ENCODE data around the gene KCNMA1.

KCNMA1 gene

GRCh38 chr10:77149001-77149400, 488.6 kb downstream of the KCNMA1 start:
- H3K4me1 Mint-ChIP-seq (ENCODE audit: low read depth), result no peaks in the 10 kb centered on the region
- H3K4me3 Mint-ChIP-seq, result no peak overlapping the region
- no peaks in the 10 kb centered on the region for H3K27me3 Mint-ChIP-seq (ENCODE audit: low read depth)
- no peak overlapping the region for H3K27ac Mint-ChIP-seq
- no peaks in the 10 kb centered on the region for H3K36me3 Mint-ChIP-seq (ENCODE audit: low read depth)
- H3K9me3 Mint-ChIP-seq, result no peaks in the 10 kb centered on the region

GRCh38 chr10:77147871-77148270, 489.7 kb downstream of the KCNMA1 start:
- Mint-ChIP-seq H3K9me3 (no peaks in the 10 kb centered on the region), H3K27me3 (ENCODE audit: low read depth) (peaks cover 4% of the 10 kb centered on the region), H3K4me3 (no peak overlapping the region), H3K4me1 (ENCODE audit: low read depth) (no peaks in the 10 kb centered on the region), H3K36me3 (ENCODE audit: low read depth) (no peaks in the 10 kb centered on the region), H3K27ac (no peak overlapping the region)

- no peaks in the 10 kb centered on the region for H3K4me1 Mint-ChIP-seq (ENCODE audit: low read depth)
- peaks cover 4% of the 10 kb centered on the region for H3K27me3 Mint-ChIP-seq (ENCODE audit: low read depth)
- no peaks in the 10 kb centered on the region for H3K36me3 Mint-ChIP-seq (ENCODE audit: low read depth)
- no peaks in the 10 kb centered on the region for H3K9me3 Mint-ChIP-seq
- no peak overlapping the region for H3K27ac Mint-ChIP-seq
- H3K4me3 Mint-ChIP-seq, result no peak overlapping the region
Observed at GRCh38 chr10:77146712-77147336, 490.8 kb downstream of the KCNMA1 start.

GRCh38 chr10:77144656-77145055, 493.0 kb downstream of the KCNMA1 start:
- peaks cover 4% of the 10 kb centered on the region for H3K27me3 Mint-ChIP-seq (ENCODE audit: low read depth)
- H3K9me3 Mint-ChIP-seq, result no peaks in the 10 kb centered on the region
- no peaks in the 10 kb centered on the region for H3K36me3 Mint-ChIP-seq (ENCODE audit: low read depth)

GRCh38 chr10:77139252-77140160, 498.1 kb downstream of the KCNMA1 start:
- Mint-ChIP-seq H3K4me1 (ENCODE audit: low read depth) (no peaks in the 10 kb centered on the region), H3K27me3 (ENCODE audit: low read depth) (peaks cover 4% of the 10 kb centered on the region), H3K9me3 (no peaks in the 10 kb centered on the region), H3K4me3 (no peak overlapping the region), H3K27ac (no peak overlapping the region), H3K36me3 (ENCODE audit: low read depth) (no peaks in the 10 kb centered on the region)

More at GRCh38 chr10:77144656-77145055, 493.0 kb downstream of the KCNMA1 start:
- no peak overlapping the region for H3K27ac Mint-ChIP-seq
- H3K4me3 Mint-ChIP-seq, result no peak overlapping the region
- H3K4me1 Mint-ChIP-seq (ENCODE audit: low read depth), result no peaks in the 10 kb centered on the region

- H3K27ac Mint-ChIP-seq, result no peak overlapping the region
- H3K9me3 Mint-ChIP-seq, result no peaks in the 10 kb centered on the region
- H3K4me1 Mint-ChIP-seq (ENCODE audit: low read depth), result no peaks in the 10 kb centered on the region
- H3K27me3 Mint-ChIP-seq (ENCODE audit: low read depth), result peaks cover 4% of the 10 kb centered on the region
- no peak overlapping the region for H3K4me3 Mint-ChIP-seq
- H3K36me3 Mint-ChIP-seq (ENCODE audit: low read depth), result no peaks in the 10 kb centered on the region
Observed at GRCh38 chr10:77138541-77138940, 499.1 kb downstream of the KCNMA1 start.

GRCh38 chr10:77135555-77135954, 502.1 kb downstream of the KCNMA1 start:
- Mint-ChIP-seq H3K27me3 (ENCODE audit: low read depth) (peaks cover 3% of the 10 kb centered on the region), H3K36me3 (ENCODE audit: low read depth) (no peaks in the 10 kb centered on the region), H3K4me3 (no peak overlapping the region), H3K4me1 (ENCODE audit: low read depth) (no peaks in the 10 kb centered on the region), H3K27ac (no peak overlapping the region), H3K9me3 (no peaks in the 10 kb centered on the region)

- Mint-ChIP-seq H3K27me3 (ENCODE audit: low read depth) (peaks cover 6% of the 10 kb centered on the region), H3K9me3 (no peaks in the 10 kb centered on the region), H3K27ac (no peak overlapping the region), H3K4me1 (ENCODE audit: low read depth) (no peaks in the 10 kb centered on the region), H3K4me3 (no peak overlapping the region), H3K36me3 (ENCODE audit: low read depth) (no peaks in the 10 kb centered on the region)
Observed at GRCh38 chr10:77131214-77131613, 506.4 kb downstream of the KCNMA1 start.

GRCh38 chr10:77127243-77127642, 510.4 kb downstream of the KCNMA1 start:
- Mint-ChIP-seq H3K36me3 (ENCODE audit: low read depth) (no peaks in the 10 kb centered on the region), H3K27ac (no peak overlapping the region), H3K9me3 (no peaks in the 10 kb centered on the region), H3K27me3 (ENCODE audit: low read depth) (peaks cover 6% of the 10 kb centered on the region), H3K4me1 (ENCODE audit: low read depth) (no peaks in the 10 kb centered on the region), H3K4me3 (no peak overlapping the region)

- Mint-ChIP-seq H3K4me1 (ENCODE audit: low read depth) (no peaks in the 10 kb centered on the region), H3K4me3 (no peak overlapping the region), H3K9me3 (no peaks in the 10 kb centered on the region), H3K27me3 (ENCODE audit: low read depth) (peaks cover 3% of the 10 kb centered on the region), H3K36me3 (ENCODE audit: low read depth) (no peaks in the 10 kb centered on the region), H3K27ac (no peak overlapping the region)
Observed at GRCh38 chr10:77125231-77125630, 512.4 kb downstream of the KCNMA1 start.

GRCh38 chr10:77123330-77123729, 514.3 kb downstream of the KCNMA1 start:
- H3K27me3 Mint-ChIP-seq (ENCODE audit: low read depth), result peaks cover 3% of the 10 kb centered on the region
- no peak overlapping the region for H3K27ac Mint-ChIP-seq
- H3K9me3 Mint-ChIP-seq, result no peaks in the 10 kb centered on the region
- no peak overlapping the region for H3K4me3 Mint-ChIP-seq
- no peaks in the 10 kb centered on the region for H3K36me3 Mint-ChIP-seq (ENCODE audit: low read depth)
- no peaks in the 10 kb centered on the region for H3K4me1 Mint-ChIP-seq (ENCODE audit: low read depth)

- H3K4me3 Mint-ChIP-seq, result no peak overlapping the region
- H3K27me3 Mint-ChIP-seq (ENCODE audit: low read depth), result no peaks in the 10 kb centered on the region
- no peak overlapping the region for H3K27ac Mint-ChIP-seq
- no peaks in the 10 kb centered on the region for H3K4me1 Mint-ChIP-seq (ENCODE audit: low read depth)
- no peaks in the 10 kb centered on the region for H3K36me3 Mint-ChIP-seq (ENCODE audit: low read depth)
- H3K9me3 Mint-ChIP-seq, result no peaks in the 10 kb centered on the region
Observed at GRCh38 chr10:77121829-77122228, 515.8 kb downstream of the KCNMA1 start.

- Mint-ChIP-seq H3K9me3 (no peaks in the 10 kb centered on the region), H3K4me1 (ENCODE audit: low read depth) (no peaks in the 10 kb centered on the region), H3K36me3 (ENCODE audit: low read depth) (no peaks in the 10 kb centered on the region), H3K4me3 (no peak overlapping the region), H3K27ac (no peak overlapping the region), H3K27me3 (ENCODE audit: low read depth) (no peaks in the 10 kb centered on the region)
Observed at GRCh38 chr10:77120666-77121376, 516.8 kb downstream of the KCNMA1 start.

- Mint-ChIP-seq H3K4me3 (no peak overlapping the region), H3K4me1 (ENCODE audit: low read depth) (no peaks in the 10 kb centered on the region), H3K27me3 (ENCODE audit: low read depth) (no peaks in the 10 kb centered on the region), H3K27ac (no peak overlapping the region), H3K36me3 (ENCODE audit: low read depth) (no peaks in the 10 kb centered on the region), H3K9me3 (no peaks in the 10 kb centered on the region)
Observed at GRCh38 chr10:77120012-77120411, 517.6 kb downstream of the KCNMA1 start.

Measured in T-helper 1 cell treated with Interleukin-12 subunit alpha and Interleukin-12 subunit beta and Interleukin-4 antibody, amounts not matched to agents 30 μg/mL and 1 μg/mL, for 36 hours (primary cell).